Dermis blood vessel endothelial cell (primary cell): ENCODE data around the gene S100A7A. TPM values are rescaled to one million over a fixed set of nuclear protein-coding genes. Genes with fewer than 3 reads are reported as not detected.
"Not testable (repeated sequence)": the region's sequence is repeated elsewhere in the genome, so short reads cannot be mapped to it uniquely, and the experiment has no call there.

Experiments used
- DNase-seq: peaks from one replicate; pipeline ENCODE4 v3.0.0; 2010
- total RNA-seq: library from RNA; depleted of rRNA; stranded (reverse); fragments of >200 nt; gene quantifications from 2 replicates; pipeline ENCODE4 v1.2.3, GENCODE V29; 2014

The S100A7A gene
- total RNA-seq, 1 donor from 2014 or later, result not detected

GRCh38 chr1:153395776-153396175 is 20.5 kb upstream of the S100A7A start:
- DNase-seq, result no peak

GRCh38 chr1:153396461-153396860 is 19.9 kb upstream of the S100A7A start:
- DNase-seq, result no peak

- DNase-seq, result no peak
Observed at GRCh38 chr1:153397051-153397923, 19.0 kb upstream of the S100A7A start.

GRCh38 chr1:153397924-153398651 is 18.2 kb upstream of the S100A7A start:
- DNase-seq, result no peak

GRCh38 chr1:153399401-153400055 is 16.8 kb upstream of the S100A7A start:
- no peak for DNase-seq

- DNase-seq, result no peak
Observed at GRCh38 chr1:153400244-153400643, 16.1 kb upstream of the S100A7A start.

- no peak for DNase-seq
Observed at GRCh38 chr1:153401461-153401860, 14.9 kb upstream of the S100A7A start.

GRCh38 chr1:153402226-153402625 is 14.1 kb upstream of the S100A7A start:
- no peak for DNase-seq

- no peak for DNase-seq
Observed at GRCh38 chr1:153403421-153404085, 12.8 kb upstream of the S100A7A start.

GRCh38 chr1:153404086-153404635 is 12.2 kb upstream of the S100A7A start:
- no peak for DNase-seq

GRCh38 chr1:153404768-153405167 is 11.6 kb upstream of the S100A7A start:
- DNase-seq, result peak; percentile 11

GRCh38 chr1:153405825-153406599 is 10.3 kb upstream of the S100A7A start:
- DNase-seq, result not testable (repeated sequence)

GRCh38 chr1:153407274-153407673 is 9.0 kb upstream of the S100A7A start:
- not testable (repeated sequence) for DNase-seq

- DNase-seq, result not testable (repeated sequence)
Observed at GRCh38 chr1:153413961-153414360, 2.4 kb upstream of the S100A7A start.

GRCh38 chr1:153417136-153417888 is 992 bp downstream of the S100A7A start:
- no peak for DNase-seq

- DNase-seq, result not testable (repeated sequence)
Observed at GRCh38 chr1:153418758-153419435, 2.6 kb downstream of the S100A7A start.

- DNase-seq, result not testable (repeated sequence)
Observed at GRCh38 chr1:153419436-153419793, 3.1 kb downstream of the S100A7A start.

- DNase-seq, result no peak
Observed at GRCh38 chr1:153420306-153420705, 4.0 kb downstream of the S100A7A start.

- DNase-seq, result peak; percentile 82
Observed at GRCh38 chr1:153422450-153423068, 6.2 kb downstream of the S100A7A start.

- no peak for DNase-seq
Observed at GRCh38 chr1:153426809-153427208, 10.5 kb downstream of the S100A7A start.
